SH-SY5Y (cell line): Measurements from ENCODE around the gene MCOLN2.

Experiments
- GATA2 ChIP-seq: IDR thresholded peaks from 2 replicates; pipeline ENCODE4 v1.6.1; 2011; ENCODE audit warnings: mild to moderate bottlenecking, low read depth, low read length
- GATA3 ChIP-seq: IDR thresholded peaks from 2 replicates; pipeline ENCODE4 v1.6.1; 2011; ENCODE audit warnings: low read depth, mild to moderate bottlenecking, low read length, moderate library complexity

DNA sequence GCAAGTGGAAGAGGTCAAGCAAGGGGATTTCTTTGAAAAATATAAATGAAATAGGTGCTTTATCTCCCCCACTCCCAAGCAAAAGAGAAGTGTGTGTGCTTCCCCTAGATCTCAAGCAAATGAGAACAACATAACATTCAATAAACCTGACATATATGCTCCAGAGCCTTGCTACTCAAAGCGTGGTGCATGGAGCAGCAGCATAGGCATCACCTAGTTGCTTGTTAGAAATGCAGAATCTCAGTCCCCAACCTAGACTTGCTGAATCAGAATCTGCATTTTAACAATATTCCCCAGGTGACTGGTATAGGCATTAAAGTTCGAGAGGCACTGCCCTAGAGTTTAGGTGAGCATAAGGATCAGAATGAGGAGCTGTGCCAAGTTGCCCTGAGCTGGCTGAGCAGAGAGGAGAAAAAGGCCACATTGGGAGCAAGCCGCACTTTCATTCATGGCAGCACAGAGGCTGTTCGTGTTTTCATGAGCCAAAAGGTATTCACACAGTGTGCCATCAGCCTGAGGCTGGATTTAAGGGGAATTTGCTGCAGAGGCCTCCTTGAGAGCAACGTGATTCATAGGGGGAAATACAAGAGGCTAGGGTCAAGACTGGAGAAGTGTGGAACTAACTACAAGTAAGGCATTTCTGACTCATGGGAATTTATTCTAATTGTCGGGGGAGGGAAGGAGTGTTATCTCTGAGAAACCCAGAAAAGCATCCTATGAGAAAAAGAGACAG, 89.7 kb downstream of the MCOLN2 start:
- TF ChIP-seq GATA3 (no peak), GATA2 (no peak)
